Kidney glomerular epithelial cell (primary cell): ENCODE data around the gene ECM1.

Experiments
- DNase-seq: peaks from one replicate; lab custom pipeline; 2025; lab: John Stamatoyannopoulos, UW

ECM1 gene

DNA sequence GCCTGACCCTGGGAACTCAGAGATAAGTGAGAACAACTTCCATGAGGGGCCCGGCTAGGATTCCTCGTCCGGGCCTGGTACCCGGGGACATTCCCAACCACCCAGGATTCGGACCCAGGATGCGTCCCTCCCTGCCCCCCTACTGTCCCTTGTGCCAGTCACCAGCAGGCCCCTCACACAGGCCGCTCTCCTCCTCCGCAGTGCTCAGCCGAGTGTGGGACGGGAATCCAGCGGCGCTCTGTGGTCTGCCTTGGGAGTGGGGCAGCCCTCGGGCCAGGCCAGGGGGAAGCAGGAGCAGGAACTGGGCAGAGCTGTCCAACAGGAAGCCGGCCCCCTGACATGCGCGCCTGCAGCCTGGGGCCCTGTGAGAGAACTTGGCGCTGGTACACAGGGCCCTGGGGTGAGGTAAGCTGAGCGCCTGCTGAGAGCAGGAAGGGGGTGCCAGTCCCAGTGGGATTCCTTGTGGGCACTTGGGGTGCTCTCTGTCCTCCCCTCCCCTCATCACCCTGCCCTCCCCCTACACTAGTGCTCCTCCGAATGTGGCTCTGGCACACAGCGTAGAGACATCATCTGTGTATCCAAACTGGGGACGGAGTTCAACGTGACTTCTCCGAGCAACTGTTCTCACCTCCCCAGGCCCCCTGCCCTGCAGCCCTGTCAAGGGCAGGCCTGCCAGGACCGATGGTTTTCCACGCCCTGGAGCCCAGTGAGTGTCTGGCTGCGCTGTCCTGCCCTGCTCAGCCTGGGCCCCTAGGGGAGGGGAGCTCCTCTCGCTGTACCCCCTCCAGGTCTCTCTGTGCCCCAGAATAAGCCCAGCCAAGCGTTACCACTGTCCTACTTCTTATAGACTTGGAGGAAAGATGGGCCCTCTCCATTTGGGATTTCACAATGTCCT lies 51.1 kb downstream of the ECM1 start:
- DNase-seq = peak; percentile 24

DNA sequence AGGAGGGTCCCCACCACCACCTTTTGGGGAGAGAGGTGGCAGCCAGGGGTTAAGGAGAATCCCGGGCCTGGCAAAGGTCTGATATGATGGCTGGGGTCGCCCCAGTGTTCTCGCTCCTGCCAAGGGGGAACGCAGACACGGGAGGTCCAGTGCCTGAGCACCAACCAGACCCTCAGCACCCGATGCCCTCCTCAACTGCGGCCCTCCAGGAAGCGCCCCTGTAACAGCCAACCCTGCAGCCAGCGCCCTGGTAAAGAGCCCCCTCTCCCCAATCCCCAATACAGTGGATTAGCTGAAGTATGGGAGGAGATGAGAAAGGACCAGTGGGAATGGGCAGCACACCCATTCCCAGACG lies 51.7 kb downstream of the ECM1 start:
- DNase-seq = no peak

DNA sequence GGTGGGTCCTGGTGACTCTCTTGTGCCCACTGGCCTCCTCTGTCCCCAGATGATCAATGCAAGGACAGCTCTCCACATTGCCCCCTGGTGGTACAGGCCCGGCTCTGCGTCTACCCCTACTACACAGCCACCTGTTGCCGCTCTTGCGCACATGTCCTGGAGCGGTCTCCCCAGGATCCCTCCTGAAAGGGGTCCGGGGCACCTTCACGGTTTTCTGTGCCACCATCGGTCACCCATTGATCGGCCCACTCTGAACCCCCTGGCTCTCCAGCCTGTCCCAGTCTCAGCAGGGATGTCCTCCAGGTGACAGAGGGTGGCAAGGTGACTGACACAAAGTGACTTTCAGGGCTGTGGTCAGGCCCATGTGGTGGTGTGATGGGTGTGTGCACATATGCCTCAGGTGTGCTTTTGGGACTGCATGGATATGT lies 52.1 kb downstream of the ECM1 start:
- DNase-seq = no peak

DNA sequence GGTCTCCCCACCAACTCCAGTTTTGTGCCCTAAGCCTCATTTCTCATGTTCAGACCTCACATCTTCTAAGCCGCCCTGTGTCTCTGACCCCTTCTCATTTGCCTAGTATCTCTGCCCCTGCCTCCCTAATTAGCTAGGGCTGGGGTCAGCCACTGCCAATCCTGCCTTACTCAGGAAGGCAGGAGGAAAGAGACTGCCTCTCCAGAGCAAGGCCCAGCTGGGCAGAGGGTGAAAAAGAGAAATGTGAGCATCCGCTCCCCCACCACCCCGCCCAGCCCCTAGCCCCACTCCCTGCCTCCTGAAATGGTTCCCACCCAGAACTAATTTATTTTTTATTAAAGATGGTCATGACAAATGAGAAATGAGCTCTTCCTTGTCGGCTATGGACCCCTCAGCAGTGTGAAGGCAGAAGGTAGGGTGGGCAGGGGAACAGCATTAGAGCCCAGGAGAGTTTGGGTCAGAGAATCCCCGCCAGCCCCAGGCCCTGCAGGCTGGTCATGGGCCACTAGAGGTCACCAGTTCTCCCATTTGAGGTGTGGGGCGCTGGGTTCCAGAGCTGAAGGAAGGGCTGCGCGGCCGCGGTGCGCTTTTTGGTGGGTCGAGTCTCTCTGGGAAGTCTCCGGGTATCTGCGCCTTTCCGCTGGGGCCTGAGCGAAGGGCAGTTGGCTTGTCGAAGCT lies 52.8 kb downstream of the ECM1 start:
- peak; percentile 92 for DNase-seq

DNA sequence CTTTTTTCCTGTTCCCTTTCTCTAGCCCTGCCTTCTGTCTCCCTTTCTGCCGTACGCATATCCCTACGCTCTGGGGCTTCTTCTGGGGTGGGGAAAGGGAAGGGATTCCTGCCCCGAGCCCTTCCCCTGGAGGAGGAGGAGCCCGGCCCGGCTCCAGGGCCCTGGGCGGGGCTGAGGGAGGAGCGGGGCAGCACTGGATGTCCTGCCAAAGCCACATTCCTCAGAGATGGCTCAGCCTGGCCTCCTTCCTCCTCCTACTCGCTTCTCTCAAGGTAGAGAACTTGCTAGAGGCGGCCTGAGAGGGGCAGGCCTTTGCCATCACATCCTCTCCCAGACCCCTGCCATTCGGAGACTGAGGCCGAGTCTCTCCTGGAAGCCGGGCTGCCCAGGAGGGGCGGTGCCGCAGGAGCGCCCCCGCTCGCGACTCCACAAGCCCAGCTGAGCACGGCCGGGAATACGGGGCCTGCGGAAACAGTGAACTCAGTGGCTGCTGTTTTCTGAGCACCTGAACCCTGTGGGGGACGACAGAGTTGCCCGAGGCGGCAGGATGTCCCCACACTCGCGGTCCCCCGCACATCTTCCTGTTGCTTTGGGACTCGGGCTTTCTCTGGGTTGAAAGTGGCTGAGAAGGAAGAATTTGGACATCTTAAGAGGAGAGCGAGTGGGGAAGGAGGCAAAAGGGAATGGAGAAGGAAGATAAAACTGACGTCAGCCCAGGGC lies 53.5 kb downstream of the ECM1 start:
- DNase-seq = peak; percentile 98

DNA sequence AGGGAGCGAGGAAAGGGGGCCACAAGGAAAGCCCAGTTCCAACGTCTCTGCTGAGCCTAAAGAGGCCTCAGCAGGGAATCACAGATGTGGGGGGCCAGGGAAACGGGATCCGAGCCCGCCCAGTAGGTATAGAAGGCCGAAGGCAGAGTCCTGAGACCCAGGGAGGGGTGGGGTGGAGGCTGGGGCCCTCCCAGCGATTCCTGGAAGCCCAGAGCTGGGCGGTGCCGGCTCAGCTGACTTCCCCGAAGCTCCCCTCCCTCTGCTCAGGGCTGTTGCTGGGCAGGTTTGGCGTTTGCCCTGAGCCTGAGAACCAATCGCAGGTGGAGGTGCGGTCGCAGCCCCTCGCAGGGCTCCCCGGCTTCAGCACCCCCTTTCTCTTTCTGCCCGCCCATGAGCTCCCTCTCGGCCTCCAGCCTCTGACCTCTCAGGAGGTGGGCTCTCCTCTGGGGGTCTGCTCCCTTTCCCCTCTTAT lies 54.1 kb downstream of the ECM1 start:
- peak; percentile 79 for DNase-seq

DNA sequence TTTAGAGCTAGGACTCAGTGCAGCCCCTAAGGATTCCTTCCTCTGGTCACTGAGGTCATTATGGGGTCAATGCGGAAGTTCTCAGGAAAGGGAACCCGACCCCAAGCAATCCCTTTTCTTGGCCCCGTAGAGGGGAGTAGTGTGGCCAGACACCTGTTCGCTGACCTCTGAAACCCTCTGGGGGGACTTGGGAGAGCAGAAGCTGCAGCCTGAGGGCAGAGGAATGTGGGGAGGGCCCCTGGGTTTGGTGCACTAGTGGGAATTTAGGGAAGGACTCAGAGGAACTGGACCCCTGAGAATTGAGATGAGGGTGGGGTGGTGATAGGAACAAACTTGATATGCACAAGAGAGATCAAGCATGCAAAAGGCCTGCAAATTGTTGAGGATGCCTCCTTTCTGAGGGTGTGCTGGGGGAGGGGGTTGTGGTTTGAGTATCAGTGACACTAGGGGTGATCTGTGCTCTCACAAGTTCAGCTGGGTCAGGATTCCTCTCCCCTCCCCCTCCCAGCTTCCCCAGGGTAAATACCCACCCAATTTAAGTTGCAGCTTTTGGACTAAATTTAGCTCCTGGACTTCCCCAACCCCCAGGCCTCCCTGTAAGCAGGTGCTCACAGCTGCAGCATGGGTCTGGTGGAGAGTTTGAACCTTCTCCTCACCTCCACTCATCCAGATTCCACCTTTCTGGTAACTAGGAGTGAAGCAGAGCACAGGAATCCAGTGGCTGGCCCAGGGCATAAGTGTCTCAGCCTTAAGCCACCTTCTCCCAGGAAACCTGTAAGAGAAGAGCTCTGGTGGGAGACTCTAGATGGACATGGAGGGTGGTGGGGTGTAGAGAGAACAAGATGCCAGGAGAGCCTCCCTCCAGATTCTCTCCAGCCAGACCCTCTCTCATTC lies 54.8 kb downstream of the ECM1 start:
- no peak for DNase-seq
